ENCODE data around the gene SATB1.
A peak's percentile ranks its signal among the peaks of the same experiment; 100 is the strongest.

Gene SATB1

DNA sequence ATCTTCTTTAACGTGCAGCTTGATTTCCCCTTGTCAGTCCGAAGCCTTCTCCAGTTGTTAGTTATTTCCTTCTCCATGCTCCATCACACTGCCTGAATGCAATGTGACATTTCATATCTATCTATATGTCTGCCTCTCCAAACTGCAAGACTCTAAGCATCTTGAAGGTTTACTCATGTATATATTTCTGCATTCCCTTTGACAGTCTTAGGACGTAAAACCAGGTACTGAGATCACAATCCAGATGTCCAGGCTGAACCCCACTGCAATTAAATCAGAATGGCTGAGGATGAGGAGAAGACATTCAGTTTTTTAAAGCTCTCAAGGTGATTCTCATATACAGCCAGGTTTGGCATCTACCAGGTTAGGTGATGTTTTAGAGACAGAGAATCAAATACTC, 6.1 kb upstream of the SATB1 start:
- no peak for DNase-seq (ENCODE audit: low read depth in 2 of 2)

DNA sequence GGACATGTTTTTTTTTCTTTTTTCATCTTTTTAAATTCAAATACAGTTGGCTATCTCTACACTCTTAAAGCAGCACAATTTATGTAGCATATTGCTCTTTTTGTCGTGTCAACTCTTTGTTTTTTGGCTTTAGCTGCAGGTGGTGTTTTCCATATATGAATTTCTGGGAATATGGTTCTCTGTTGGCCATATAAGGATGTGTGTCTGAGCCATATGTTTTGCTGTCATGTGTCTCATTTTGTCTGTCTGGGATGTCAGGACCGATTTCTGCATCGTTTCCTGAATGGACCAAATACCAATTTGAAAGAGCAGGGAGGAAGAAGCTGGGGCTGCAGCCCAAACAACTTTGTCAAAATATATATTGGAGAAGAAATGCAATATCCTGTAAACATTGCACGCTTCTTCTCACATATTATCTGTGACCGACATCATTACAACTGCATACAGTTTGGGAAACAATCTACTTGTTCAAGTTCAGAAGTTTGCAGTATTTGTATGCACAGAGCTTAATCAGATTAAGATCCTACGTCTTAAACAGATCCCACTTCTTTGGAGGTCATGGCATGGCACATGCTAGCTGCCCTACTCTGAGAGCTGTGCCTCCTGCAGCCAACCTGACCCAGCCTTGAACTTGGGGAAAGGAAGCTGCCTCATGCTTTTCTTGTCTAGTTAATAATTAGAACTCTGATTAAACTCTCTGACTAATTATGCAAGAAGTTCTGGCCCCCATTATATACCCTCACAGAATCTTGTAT, 4.0 kb upstream of the SATB1 start:
- no peak for DNase-seq (ENCODE audit: low read depth in 2 of 2)

DNA sequence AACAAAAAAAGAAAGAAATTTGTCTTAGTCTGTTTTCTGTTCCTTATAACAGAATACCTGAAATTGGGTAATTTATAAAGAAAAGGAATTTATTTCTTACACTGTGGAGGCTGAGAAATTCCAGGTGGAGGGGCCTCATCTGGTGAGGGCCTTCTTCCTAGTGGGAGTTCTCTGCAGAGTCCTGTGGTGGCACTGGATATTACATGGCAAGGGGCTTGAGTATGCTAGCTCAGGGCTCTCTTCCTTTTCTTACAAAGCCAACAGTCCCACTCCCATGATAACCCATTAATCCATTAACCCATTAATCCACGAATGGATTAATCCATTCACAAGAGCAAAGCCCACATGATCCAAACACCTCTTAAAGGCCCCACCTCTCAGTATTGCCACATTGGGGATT, 2.9 kb upstream of the SATB1 start:
- no peak for DNase-seq (ENCODE audit: low read depth in 2 of 2)

DNA sequence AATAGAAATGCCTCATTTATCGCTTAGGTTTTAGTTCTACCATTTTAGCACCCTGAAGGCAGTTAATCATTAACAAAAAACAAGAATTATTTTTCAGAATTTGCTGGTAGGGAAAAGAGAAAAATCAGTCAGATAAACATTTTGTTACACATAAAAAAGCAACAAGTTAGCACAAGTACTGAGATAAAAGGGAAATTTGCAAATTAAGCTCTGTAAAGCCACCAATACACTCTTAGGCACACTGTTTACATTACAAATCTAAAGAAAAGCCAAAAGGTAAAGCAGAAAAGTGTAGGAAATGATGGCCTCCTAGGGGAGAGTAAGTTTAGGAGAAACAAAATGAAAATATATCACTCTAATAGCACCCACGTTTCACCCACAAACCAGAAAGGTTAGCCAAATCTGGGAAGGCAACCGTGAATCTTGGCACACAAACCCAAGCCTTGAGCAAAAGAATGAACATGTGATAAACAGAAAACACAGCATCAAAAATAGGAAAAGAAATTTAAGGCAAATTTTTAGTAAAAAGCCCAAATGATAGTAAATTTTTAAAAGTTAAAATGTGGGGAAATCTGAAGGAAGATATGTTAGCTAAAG, 1.6 kb upstream of the SATB1 start:
- DNase-seq (ENCODE audit: low read depth in 2 of 2): no peak

DNA sequence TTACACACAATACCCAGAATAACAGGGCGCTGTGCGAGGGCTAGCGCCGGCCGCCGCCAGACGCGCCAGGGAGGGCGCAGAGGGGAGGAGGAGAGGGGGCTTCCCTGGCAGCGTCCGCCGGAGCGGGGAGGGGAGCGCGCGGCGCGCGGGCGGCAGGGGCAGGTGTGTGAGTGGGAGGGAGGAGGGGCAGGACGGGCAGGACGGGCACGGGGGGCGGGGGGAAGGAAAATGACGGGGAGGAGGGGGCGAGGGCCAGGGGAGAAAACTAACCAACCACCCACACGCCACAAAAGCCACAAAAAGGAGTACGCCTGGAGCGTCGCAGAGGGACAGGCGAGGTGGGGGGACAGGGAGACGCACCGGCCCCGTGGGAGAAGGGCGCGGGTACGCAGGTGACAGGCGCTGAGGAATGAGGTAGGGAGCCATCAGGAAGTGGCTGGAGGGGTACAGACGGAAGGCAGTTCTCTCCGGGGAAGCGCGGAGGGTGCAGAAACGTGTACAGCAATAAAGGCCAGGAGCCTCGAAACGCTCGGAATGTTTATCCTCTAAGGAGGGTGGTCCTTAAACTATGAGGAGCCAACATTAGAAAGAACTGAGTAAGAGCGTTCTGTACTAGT, 610 bp upstream of the SATB1 start:
- peak; percentile 32 to 61 for DNase-seq (ENCODE audit: low read depth in 2 of 2)

DNA sequence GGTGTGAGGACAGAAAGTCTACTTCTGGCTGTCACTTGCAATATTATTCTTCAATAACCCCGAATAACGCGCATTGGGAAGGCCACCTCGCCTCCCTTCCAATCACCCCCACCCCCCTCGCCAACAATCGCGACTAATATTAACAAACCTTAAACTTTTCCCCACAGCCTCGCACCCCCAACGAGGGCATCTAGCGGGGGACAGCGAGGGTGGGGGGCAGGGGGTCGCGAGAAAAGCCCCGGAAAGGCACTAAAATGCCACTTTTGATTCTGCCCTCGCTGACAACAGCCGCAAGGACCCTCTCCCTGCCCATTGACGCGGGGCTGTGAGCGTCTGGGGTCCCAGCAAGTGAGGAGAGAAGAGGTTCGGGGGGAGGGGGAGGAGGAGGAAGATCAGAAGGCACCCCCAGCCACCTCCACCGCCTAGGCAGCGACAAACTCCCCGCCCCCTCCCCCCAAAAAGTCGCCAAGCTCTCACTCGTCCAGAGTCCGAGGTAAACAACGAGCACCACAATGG, 868 bp downstream of the SATB1 start:
- DNase-seq (ENCODE audit: low read depth in 2 of 2): no peak

DNA sequence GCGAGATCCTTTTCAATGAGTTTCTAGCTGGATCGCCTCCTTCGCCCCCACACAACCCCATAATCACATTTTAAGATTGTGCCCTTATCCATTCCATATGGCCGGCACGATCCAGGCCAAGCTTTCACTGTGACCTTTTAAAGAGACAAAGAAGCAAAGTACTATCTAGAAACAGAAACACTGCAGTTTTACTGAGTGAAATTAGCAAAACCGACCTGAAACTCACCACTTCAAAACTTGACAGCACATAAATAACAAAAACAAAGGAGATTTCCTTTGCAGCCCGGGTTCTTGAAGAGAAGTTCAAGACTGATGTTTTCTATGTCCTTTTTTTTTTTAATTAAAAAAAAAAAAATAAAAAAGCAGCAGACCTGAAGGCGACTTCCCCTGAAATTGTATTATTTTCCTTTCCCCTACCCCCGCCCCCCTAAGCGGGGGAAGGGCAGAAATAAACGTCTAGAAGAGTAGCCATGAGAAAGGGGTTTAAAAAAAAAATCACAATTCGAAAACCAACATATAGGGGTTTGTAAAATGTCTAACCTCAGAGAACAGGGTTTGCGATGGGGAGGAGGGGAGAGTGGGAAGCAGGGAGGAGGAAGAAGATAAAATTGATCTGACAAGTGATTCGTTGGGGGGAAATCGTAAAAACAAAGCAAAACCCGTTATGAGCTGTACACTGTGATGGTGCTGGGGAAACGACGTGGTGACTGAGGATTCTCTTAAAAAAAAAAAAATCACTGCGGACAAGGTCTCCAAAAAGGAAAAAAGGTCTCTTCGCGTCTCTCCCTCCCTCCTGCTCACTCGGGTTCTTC, 1.5 kb downstream of the SATB1 start:
- DNase-seq (ENCODE audit: low read depth in 2 of 2): no peak

DNA sequence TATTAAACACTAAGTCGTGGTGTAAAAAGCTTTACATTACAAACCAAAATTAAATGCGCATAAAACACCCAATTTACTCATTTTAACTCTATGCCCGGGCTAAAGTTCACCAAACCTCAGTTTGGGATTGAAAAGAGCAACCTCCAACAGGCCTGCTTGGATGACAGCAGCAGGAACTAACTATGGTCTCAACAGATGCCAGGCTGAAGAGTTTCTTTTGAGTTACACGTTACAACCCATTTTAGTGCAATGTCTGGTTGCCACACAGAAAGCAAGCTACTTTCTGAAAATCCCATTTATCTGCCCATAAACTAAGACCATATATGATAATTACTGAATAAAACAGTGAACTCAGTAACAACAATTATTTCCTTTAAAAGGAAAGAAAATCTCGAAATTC, 2.2 kb downstream of the SATB1 start:
- no peak for DNase-seq (ENCODE audit: low read depth in 2 of 2)

DNA sequence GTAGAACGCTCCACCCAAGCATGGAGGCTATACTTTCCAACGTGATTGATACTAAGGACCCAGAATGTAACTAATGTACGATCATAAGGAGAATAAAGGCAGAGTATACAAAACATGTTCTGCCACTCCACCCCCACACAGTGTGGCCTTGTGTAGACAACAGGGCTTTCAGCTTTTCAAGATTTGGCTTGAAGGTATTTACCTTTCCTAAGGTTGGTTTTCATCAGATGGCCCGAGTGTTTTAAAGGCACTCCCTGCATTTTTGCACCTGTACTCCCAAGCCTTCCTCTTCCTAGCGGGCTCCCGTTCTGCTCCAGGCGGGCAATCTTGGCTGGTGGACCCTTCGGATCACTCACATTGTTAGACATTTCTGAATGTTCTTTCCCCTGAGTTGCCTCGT, 4.6 kb downstream of the SATB1 start:
- DNase-seq (ENCODE audit: low read depth in 2 of 2): no peak

DNA sequence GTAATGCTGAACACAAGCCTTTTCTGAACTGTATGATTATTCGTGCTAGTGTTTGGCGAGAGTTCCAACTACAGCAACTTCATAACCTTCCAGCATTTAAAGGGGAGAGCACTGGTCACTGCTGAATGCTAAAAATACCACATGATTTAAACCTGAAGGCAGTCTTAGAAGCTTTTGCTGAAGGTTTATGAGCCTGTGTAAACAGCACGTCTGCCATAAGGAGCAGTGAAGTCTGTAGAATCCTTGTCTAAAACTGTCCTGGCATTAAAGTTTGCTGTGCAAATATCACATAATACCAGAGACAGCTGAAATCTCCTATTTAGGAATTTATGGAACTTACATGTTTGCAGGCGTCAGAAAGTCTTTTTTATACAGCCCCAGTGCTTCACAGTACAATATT, 5.9 kb downstream of the SATB1 start:
- no peak for DNase-seq (ENCODE audit: low read depth in 2 of 2)

DNA sequence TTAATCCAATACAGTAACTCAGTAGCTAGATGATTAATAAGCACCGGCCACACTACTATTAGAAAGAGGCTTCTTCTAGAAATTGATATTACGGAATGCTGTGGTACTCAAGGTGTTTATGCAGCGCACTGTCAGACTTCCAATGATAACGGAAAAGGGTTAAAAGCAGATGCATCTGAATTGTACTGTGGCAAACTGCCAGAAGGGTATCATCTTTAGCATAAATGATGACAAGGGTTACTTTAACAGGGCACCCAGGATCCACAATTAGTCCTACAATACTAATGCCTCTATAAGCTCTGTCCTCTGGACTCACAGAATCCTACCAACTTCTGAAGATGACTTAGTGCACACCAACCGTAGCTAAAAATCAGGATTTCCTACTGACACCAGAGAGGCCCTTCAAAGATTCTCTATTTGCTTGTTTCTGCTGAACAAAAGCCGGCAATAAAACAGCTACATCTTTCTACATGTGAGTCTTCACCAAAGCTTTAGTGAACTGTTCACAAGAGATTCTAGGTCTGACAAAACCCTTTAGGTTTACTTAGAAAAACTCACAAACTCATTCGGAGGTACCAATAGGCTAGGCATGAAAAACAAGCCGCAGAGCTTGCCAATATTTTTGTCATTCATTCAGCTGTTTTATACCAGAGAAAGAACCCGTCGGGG, 7.1 kb downstream of the SATB1 start:
- DNase-seq (ENCODE audit: low read depth in 2 of 2): no peak

DNA sequence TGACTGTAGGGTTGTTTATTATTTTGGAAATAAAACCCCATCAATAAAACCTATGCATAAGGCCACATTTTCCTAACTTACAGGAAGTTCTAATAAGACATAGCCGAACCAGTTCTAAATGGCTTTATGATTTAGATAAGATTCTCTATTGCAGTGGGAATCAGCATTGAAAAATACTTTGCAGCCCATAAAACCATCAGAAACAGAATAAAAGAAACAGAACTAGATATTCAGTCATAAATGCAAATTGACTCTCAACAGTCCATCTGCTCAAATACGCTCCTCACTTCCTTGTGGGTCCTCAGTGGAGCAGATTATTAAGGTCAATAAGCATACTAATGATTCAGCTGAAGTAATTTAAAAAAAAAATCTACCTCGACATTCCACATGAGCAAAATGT, 8.8 kb downstream of the SATB1 start:
- no peak for DNase-seq (ENCODE audit: low read depth in 2 of 2)

DNA sequence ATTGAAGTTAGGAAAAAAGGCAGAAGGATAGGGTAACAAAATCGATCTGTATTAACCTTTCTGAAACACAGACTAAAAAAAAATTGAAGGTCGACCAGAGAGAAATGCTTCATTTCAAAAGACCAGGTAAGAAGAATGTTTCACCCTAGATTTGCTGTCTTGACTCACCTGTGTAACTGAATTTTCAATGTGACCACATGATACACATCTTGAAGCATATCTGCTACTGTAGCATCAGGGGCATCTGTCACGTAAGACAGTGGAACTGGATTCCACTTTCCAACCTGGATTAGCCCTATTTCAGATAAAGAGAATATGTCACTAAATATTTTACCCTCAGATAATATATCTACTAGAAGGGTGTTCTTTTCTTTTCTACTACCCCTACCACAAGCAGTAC, 9.3 kb downstream of the SATB1 start:
- no peak for DNase-seq (ENCODE audit: low read depth in 2 of 2)

DNA sequence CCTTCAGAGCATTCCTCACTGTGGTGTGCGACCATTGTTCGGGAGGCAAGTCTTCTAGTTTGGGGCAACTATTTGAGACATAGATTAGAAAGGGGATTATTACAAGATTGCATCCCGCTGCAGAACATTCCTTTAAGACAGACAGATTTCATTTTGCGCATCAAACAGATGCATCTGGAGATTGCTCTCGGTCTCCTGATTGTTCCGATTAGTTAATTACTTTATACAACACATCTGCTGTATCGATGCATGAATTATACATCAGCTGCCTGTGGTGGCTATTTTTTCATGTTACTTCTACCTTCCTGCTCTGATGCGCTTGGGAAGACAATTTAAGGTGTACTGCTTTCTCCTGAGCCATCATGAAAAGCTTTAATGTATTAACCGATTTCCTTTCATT, 10.0 kb downstream of the SATB1 start:
- DNase-seq (ENCODE audit: low read depth in 2 of 2): no peak

DNA sequence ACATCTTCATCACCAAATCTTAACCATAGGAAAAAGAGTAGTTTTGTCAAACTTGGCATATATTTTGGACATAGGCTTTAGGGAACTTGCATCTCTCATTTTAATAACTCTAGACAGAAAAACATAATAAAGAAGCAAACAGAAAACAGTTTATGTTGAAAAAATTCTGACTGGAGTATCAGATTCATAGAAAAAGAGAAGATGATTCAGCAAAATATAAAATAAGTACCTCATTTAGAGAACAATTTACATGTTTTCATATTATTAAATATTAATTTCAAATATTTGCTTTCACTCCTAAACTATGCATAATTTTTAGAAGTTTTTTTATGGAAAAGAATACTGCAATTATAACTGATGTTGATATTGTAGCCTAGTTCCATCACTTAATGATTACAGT, 12.5 kb downstream of the SATB1 start:
- no peak for DNase-seq (ENCODE audit: low read depth in 2 of 2)

DNA sequence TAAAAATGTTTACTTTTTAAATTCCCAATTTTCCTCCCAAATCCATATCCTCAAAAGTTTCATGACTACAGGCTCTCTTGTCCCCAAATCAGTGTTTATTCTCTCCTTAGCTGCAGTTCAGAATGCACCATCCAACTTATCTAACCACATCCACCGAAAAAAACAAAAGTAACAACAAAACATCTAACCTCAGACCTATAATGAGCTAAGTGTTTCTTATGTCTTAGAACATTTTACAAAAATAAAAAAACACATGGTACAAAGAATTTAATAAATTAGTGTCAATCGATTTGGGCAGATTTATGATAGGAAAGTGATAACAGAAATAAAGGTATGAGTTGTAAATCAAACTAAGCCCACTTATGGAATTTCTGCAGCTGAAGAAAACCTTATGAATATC, 13.6 kb downstream of the SATB1 start:
- DNase-seq (ENCODE audit: low read depth in 2 of 2): no peak

DNA sequence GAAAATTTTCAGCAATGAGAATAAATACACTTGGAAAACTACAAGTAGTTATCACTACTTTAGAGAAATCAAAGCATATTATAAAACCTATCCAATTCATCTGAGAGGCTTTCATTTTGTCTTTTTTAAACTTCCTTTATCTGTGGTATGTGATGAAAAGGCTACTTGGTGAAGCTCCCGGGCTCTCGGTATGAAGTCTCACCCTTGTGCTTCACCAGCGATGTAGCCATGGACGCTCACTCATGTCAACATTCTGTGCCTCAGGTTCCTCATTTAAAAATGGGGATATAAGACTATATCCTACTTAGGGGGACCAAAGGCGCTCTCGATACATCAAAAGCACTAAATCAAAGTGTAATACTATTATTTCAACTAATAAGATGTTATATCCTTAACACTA, 14.9 kb downstream of the SATB1 start:
- no peak for DNase-seq (ENCODE audit: low read depth in 2 of 2)

DNA sequence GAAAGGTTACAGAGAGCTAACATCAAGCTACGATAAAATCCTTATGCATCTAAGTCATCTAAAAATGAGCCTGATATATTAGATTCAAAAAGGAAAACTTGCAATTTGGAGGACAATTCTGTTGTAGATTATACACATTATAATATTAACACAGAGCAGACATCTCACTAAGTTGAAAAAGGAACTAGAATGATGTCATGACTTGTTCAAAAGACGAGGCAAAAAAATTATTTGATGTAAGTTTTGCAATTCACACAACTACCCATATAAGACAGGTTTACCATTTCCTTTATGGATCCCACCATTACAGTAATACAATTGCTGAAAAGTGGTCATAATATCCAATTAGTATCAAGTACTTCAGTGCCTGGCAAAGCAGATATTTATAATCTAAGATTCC, 15.9 kb downstream of the SATB1 start:
- no peak for DNase-seq (ENCODE audit: low read depth in 2 of 2)

DNA sequence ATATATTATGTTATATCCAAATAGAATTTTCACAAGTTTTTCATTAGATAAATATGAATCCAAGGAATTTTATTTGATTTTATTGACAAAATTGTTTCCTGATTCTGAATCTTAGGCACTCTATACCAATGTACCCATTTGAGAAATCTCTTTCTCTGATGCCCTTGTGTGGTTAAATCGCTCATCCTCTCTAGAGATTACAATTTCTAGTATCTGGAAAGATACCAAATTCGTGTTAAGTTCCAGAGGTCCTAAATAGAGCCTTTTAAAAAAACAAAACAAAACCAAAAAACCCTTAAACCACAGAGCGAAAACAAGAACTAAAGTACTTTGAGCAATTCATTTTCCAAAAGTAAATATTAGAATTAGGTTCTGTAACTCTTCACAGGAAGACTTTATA, 20.0 kb downstream of the SATB1 start:
- DNase-seq (ENCODE audit: low read depth in 2 of 2): no peak

DNA sequence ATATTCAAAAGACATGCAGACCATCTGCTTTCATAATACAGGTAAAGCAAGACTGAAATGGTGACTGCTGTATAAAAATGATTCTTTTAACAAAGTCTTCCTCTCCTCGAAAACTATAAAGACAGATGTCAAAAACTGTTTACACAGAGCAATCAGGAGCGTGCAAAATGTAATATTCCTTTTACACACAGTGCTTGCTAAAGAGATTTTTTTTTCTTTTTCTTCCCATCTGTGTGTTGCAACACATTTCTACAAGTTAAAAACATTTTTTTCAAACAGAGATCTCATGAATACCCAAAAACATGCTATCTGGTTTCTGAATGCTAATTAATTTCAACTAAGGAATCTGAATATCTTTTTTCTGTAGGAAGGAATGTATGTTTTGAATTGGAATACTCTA, 22.1 kb downstream of the SATB1 start:
- DNase-seq (ENCODE audit: low read depth in 2 of 2): no peak

DNA sequence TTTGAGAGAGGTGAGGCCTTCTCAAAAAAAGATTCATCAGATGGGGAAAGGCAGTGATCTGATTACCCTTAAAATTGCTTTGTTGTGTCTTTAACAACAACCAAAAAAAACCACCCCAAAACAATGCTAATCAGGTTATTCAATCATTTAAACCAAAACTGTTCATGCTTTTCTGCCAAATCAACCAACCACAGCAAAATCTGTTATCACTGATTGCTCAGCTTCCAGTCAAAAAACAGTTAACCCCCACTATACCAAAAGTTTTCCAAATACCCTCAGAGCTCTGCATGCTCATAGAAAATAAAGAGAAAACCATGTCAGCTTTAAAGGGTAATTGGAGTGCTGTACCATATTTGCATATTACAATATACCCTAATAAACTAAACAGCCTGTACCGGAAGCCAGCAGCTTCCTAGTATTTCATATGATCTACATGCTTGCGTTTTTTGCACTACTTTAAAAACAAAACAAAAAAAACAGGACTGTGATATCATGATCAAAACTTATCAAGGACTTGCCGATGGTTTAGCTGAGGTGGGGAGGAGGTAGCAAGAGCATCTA, 22.8 kb downstream of the SATB1 start:
- DNase-seq (ENCODE audit: low read depth in 2 of 2): no peak

All from stimulated activated CD8-positive, alpha-beta memory T cell treated with anti-CD3 and anti-CD28 coated beads, Interleukin-2, amount 100 ng/mL, for 1 hour (primary cell).